H1 (cell line): ENCODE results near the gene BCL11A. TPM values are rescaled to one million over a fixed set of nuclear protein-coding genes. Genes with fewer than 3 reads are reported as not detected.

Source experiments
- CTCF ChIA-PET: fragments of 300-600 bp; sonication (Branson Sonifier 250); formaldehyde crosslinking; loops from one replicate; lab custom pipeline; 2021; ENCODE audit not compliant: partially characterized antibody; lab: Charles Lee
- POLR2A ChIA-PET: fragments of 300-600 bp; sonication (Branson Sonifier 250); formaldehyde crosslinking; loops from one replicate; lab custom pipeline; 2021; ENCODE audit warnings: inconsistent platforms; ENCODE audit not compliant: partially characterized antibody; lab: Charles Lee
- DNase-seq, 2 experiments: peaks; one replicate each; pipeline versions ENCODE4 v3.0.0 to v3.0.0-alpha.2; 2010 to 2022; ENCODE audit warnings: low spot score in 2 of 2, low read depth in 1 of 2, mixed read lengths in 1 of 2
- FAIRE-seq: peaks from 2 replicates; lab custom pipeline; 2011; peaks lifted over from hg19 to GRCh38; lab: Jason Lieb, UNC
- H2AFZ ChIP-seq: 2 replicates; pipeline ENCODE4 v1.8.1; 2012; ENCODE audit warnings: low read length, inconsistent platforms
- H2AK5ac ChIP-seq: 2 replicates; pipeline ENCODE4 v1.6.1; 2013; ENCODE audit warnings: low read depth, low read length
- H2BK120ac ChIP-seq: replicated peaks from 2 replicates; pipeline ENCODE3; 2013; ENCODE audit warnings: low read depth, low read length, inconsistent platforms
- H2BK12ac ChIP-seq: 2 replicates; pipeline ENCODE4 v1.6.1; 2013; ENCODE audit warnings: low read depth, low read length
- H2BK15ac ChIP-seq: 2 replicates; pipeline ENCODE4 v1.6.1; 2013; ENCODE audit warnings: low read length
- H2BK20ac ChIP-seq: 2 replicates; pipeline ENCODE4 v1.6.1; 2013; ENCODE audit warnings: low read length
- H2BK5ac ChIP-seq: 2 replicates; pipeline ENCODE4 v1.6.1; 2013; ENCODE audit warnings: low read depth, low read length
- H3K14ac ChIP-seq: 2 replicates; pipeline ENCODE4 v1.6.1; 2013; ENCODE audit warnings: inconsistent platforms; ENCODE audit not compliant: insufficient read length
- H3K18ac ChIP-seq: 2 replicates; pipeline ENCODE4 v1.6.1; 2013; ENCODE audit warnings: low read length; ENCODE audit errors: extremely low read depth
- H3K23ac ChIP-seq: 2 replicates; pipeline ENCODE4 v1.6.1; 2013; ENCODE audit warnings: inconsistent platforms; ENCODE audit not compliant: insufficient read length
- H3K23me2 ChIP-seq: 2 replicates; pipeline ENCODE4 v1.6.1; 2013; ENCODE audit warnings: low read depth, low read length
- H3K27ac ChIP-seq: 2 replicates; pipeline ENCODE4 v1.6.1; 2011; ENCODE audit warnings: low read depth, low read length, inconsistent platforms
- H3K27me3 ChIP-seq, 4 experiments: replicated peaks in 1 of 4; 1 replicate in 1 of 4; 2 replicates in 3 of 4; pipeline versions ENCODE4 v1.6.1 to v1.8.1; 2011 to 2013; ENCODE audit warnings: low read length in 3 of 4, mild to moderate bottlenecking in 3 of 4, inconsistent platforms in 2 of 4, mixed read lengths in 2 of 4, moderate library complexity in 1 of 4; ENCODE audit not compliant: control insufficient read depth in 3 of 4, insufficient read depth in 3 of 4; ENCODE audit errors: extremely low read depth in 1 of 4
- H3K36me3 ChIP-seq, 4 experiments: 2 replicates each; pipeline versions ENCODE4 v1.6.1 to v1.8.1; 2011 to 2013; ENCODE audit warnings: mild to moderate bottlenecking in 4 of 4, low read length in 3 of 4, moderate library complexity in 2 of 4, control low read depth in 1 of 4, inconsistent platforms in 1 of 4; ENCODE audit not compliant: insufficient read depth in 4 of 4, control insufficient read depth in 2 of 4
- H3K4ac ChIP-seq: replicated peaks from 2 replicates; pipeline ENCODE3; 2013; ENCODE audit warnings: low read length, low read depth, mixed read lengths, inconsistent platforms; ENCODE audit not compliant: insufficient read length
- H3K4me1 ChIP-seq, 4 experiments: replicated peaks in 1 of 4; 1 replicate in 1 of 4; 2 replicates in 3 of 4; pipeline versions ENCODE4 v1.6.1 to v1.8.1; 2011 to 2013; ENCODE audit warnings: low read length in 3 of 4, inconsistent platforms in 2 of 4, mixed read lengths in 1 of 4; ENCODE audit not compliant: insufficient read depth in 4 of 4, control insufficient read depth in 3 of 4
- H3K4me2 ChIP-seq, 2 experiments: 2 replicates each; pipeline versions ENCODE4 v1.6.1 to v1.8.1; 2011 to 2013; ENCODE audit warnings: low read depth in 2 of 2, low read length in 2 of 2, control low read depth in 1 of 2, inconsistent platforms in 1 of 2, mild to moderate bottlenecking in 1 of 2; ENCODE audit not compliant: insufficient read depth in 1 of 2
- H3K4me3 ChIP-seq, 4 experiments: fragments of 200-600, 300-600 bp in 1 of 4; sonication (generic), shearing (Covaris generic), sonication (Bioruptor Twin) in 1 of 4; 2 replicates each; pipeline versions ENCODE4 v1.5.1 to v1.8.1; 2011 to 2016; ENCODE audit warnings: low read length in 4 of 4, low read depth in 3 of 4, control low read depth in 2 of 4, inconsistent platforms in 2 of 4, mild to moderate bottlenecking in 2 of 4, mixed read lengths in 1 of 4, moderate library complexity in 1 of 4; ENCODE audit not compliant: insufficient read depth in 2 of 4; ENCODE audit errors: extremely low read depth in 1 of 4
- H3K56ac ChIP-seq: replicated peaks from 2 replicates; pipeline ENCODE3; 2013; ENCODE audit warnings: low read depth, mild to moderate bottlenecking, mixed read lengths, low read length, inconsistent platforms; ENCODE audit not compliant: insufficient read length
- H3K79me1 ChIP-seq: 2 replicates; pipeline ENCODE4 v1.6.1; 2013; ENCODE audit warnings: low read depth, low read length, control low read depth
- H3K79me2 ChIP-seq, 2 experiments: 2 replicates each; pipeline versions ENCODE4 v1.6.1 to v1.8.1; 2012 to 2013; ENCODE audit warnings: low read length in 2 of 2, mild to moderate bottlenecking in 2 of 2, inconsistent platforms in 1 of 2; ENCODE audit not compliant: insufficient read depth in 2 of 2, control insufficient read depth in 1 of 2
- H3K9ac ChIP-seq, 4 experiments: replicated peaks in 1 of 4; 1 replicate in 1 of 4; 2 replicates in 3 of 4; pipeline versions ENCODE4 v1.6.1 to v1.8.1; 2011 to 2013; ENCODE audit warnings: low read depth in 3 of 4, low read length in 3 of 4, control low read depth in 2 of 4, mild to moderate bottlenecking in 2 of 4, moderate library complexity in 2 of 4, inconsistent platforms in 1 of 4; ENCODE audit errors: extremely low read depth in 1 of 4
- H3K9me3 ChIP-seq, 2 experiments: 2 replicates each; pipeline versions ENCODE4 v1.6.1 to v1.8.1; 2012 to 2013; ENCODE audit warnings: mild to moderate bottlenecking in 2 of 2, moderate library complexity in 2 of 2, control low read depth in 1 of 2, inconsistent platforms in 1 of 2, low read depth in 1 of 2, low read length in 1 of 2, mixed read lengths in 1 of 2; ENCODE audit not compliant: insufficient read depth in 2 of 2
- H4K20me1 ChIP-seq, 2 experiments: replicated peaks in 1 of 2; 2 replicates each; pipeline versions ENCODE3 to v1.8.1; 2011 to 2013; ENCODE audit warnings: inconsistent platforms in 2 of 2, low read length in 2 of 2, mild to moderate bottlenecking in 1 of 2; ENCODE audit not compliant: insufficient read depth in 2 of 2, control insufficient read depth in 1 of 2
- H4K5ac ChIP-seq: 2 replicates; pipeline ENCODE4 v1.6.1; 2013; ENCODE audit warnings: low read length, low read depth, mixed read lengths, inconsistent platforms; ENCODE audit not compliant: insufficient read length
- H4K8ac ChIP-seq: 2 replicates; pipeline ENCODE4 v1.8.0; 2013; ENCODE audit warnings: mild to moderate bottlenecking, moderate library complexity, low read length, inconsistent platforms; ENCODE audit not compliant: insufficient read depth; ENCODE audit errors: extremely low read depth
- H4K91ac ChIP-seq: replicated peaks from 2 replicates; pipeline ENCODE3; 2013; ENCODE audit warnings: low read length, mixed read lengths, inconsistent platforms; ENCODE audit not compliant: insufficient read length
- ASH2L ChIP-seq: fragments of 200-600, 300-600 bp; sonication (generic); IDR thresholded peaks from one replicate; pipeline ENCODE4 v1.7.1; 2017; ENCODE audit warnings: low read length
- BRCA1 ChIP-seq: IDR thresholded peaks from 2 replicates; pipeline ENCODE4 v1.6.1; 2012; ENCODE audit warnings: low read depth, low read length, improper control_type of control experiment
- CBX8 ChIP-seq: fragments of 300-800, 300-1000 bp; sonication (generic); IDR thresholded peaks from 2 replicates; pipeline ENCODE4 v1.7.1; 2016; ENCODE audit warnings: low read depth, low read length, borderline replicate concordance
- CHD2 ChIP-seq: IDR thresholded peaks from 2 replicates; pipeline ENCODE4 v1.6.1; 2012; ENCODE audit warnings: low read length, improper control_type of control experiment
- EP300 ChIP-seq, 2 experiments: IDR thresholded peaks; 1 replicate in 1 of 2; 2 replicates in 1 of 2; pipeline ENCODE4 v1.6.1; 2011 to 2012; ENCODE audit warnings: low read depth in 2 of 2, low read length in 2 of 2, mild to moderate bottlenecking in 2 of 2, borderline replicate concordance in 1 of 2, inconsistent platforms in 1 of 2, moderate library complexity in 1 of 2
- EZH2 ChIP-seq: fragments of 200-600 bp; sonication (generic); IDR thresholded peaks from 2 replicates; pipeline ENCODE4 v1.7.1; 2012; ENCODE audit warnings: low read depth, mild to moderate bottlenecking, moderate library complexity, low read length, inconsistent platforms; ENCODE audit not compliant: severe bottlenecking
- KDM1A ChIP-seq: fragments of 200-600, 300-600 bp; sonication (generic); IDR thresholded peaks from 2 replicates; pipeline ENCODE4 v1.7.1; 2016; ENCODE audit warnings: mild to moderate bottlenecking, low read length, borderline replicate concordance
- NRF1 ChIP-seq: IDR thresholded peaks from 2 replicates; pipeline ENCODE4 v1.6.1; 2011; ENCODE audit warnings: mild to moderate bottlenecking, low read depth, low read length, improper control_type of control experiment
- POLR2A ChIP-seq, 2 experiments: IDR thresholded peaks; 1 replicate in 1 of 2; 2 replicates in 1 of 2; pipeline ENCODE4 v1.6.1; 2011; ENCODE audit warnings: low read depth in 2 of 2, low read length in 2 of 2, mild to moderate bottlenecking in 2 of 2; ENCODE audit errors: control extremely low read depth in 1 of 2
- RBBP5 ChIP-seq: IDR thresholded peaks from 2 replicates; pipeline ENCODE4 v1.7.1; 2012; ENCODE audit warnings: low read depth, mild to moderate bottlenecking, inconsistent platforms, low read length, moderate library complexity, borderline replicate concordance
- RNF2 ChIP-seq: fragments of 200-900, 300-1000 bp; sonication (generic); IDR thresholded peaks from 2 replicates; pipeline ENCODE4 v1.7.1; 2016; ENCODE audit warnings: borderline replicate concordance, low read depth, mild to moderate bottlenecking, antibody characterized with exemption, low read length; ENCODE audit not compliant: poor library complexity, severe bottlenecking; ENCODE audit errors: missing control alignments
- SAP30 ChIP-seq: fragments of 300-600 bp; sonication (generic); IDR thresholded peaks from 2 replicates; pipeline ENCODE4 v1.7.1; 2012; ENCODE audit warnings: low read length, moderate library complexity, mild to moderate bottlenecking, inconsistent platforms; ENCODE audit not compliant: insufficient read depth, insufficient replicate concordance
- SIN3A ChIP-seq, 2 experiments: IDR thresholded peaks in 1 of 2; conservative IDR thresholded peaks in 1 of 2; 2 replicates each; pipeline ENCODE4 v1.6.1; 2011 to 2012; ENCODE audit warnings: low read length in 2 of 2, improper control_type of control experiment in 1 of 2, low read depth in 1 of 2, mild to moderate bottlenecking in 1 of 2
- SIRT6 ChIP-seq: IDR thresholded peaks from one replicate; pipeline ENCODE4 v1.7.1; 2012; ENCODE audit warnings: low read length, inconsistent platforms
- TEAD4 ChIP-seq: IDR thresholded peaks from 2 replicates; pipeline ENCODE4 v1.6.1; 2012; ENCODE audit warnings: low read depth, low read length, inconsistent platforms, mixed read lengths
- WGBS, 2 experiments: shearing (Covaris generic) in 1 of 2; methylation state at CpG; one replicate each; pipeline versions ENCODE4 v1.1.6 to v1.1.7; 2013 to 2015; ENCODE audit warnings: low lambda C conversion rate in 2 of 2, mixed read lengths in 2 of 2, inconsistent platforms in 1 of 2, low coverage in 1 of 2, missing lambda C conversion rate in 1 of 2; ENCODE audit not compliant: insufficient replicate concordance in 2 of 2, insufficient coverage in 1 of 2, insufficient read length in 1 of 2; ENCODE audit errors: extremely low coverage in 1 of 2, missing lambda C conversion rate in 1 of 2; 5-methylcytosine and 5-hydroxymethylcytosine counted together
- polyA plus RNA-seq, 7 experiments: library from polyadenylated mRNA; depleted of rRNA in 3 of 7; stranded (reverse) in 5 of 7; unstranded in 2 of 7; fragments of >200 nt in 5 of 7; fragments of 200-250 nt in 2 of 7; gene quantifications; 1 replicate in 5 of 7; 2 replicates in 1 of 7; 4 replicates in 1 of 7; pipeline versions ENCODE4 v1.2.1 to v1.2.3, GENCODE V29; 2011 to 2013; ENCODE audit warnings: missing spikeins in 2 of 7, mixed read lengths in 2 of 7
- total RNA-seq: library from RNA; stranded (reverse); fragmentation: NEBNext Ultra II Directional; extraction: Animal tissue kit (Norgen Biotek cat#: 25700); gene quantifications from 2 replicates; pipeline ENCODE4 v1.2.1, GENCODE V29; 2021

BCL11A gene
- total and polyA plus RNA-seq, 2 of the 8 experiments (the other 6 are each of a cell fraction or from before 2014, with no cell fraction given), result 11.9 to 59.3 TPM

- Histone ChIP-seq H2BK12ac (no peak overlapping the region), H3K14ac (no peak overlapping the region), H4K20me1 (no peaks in the 10 kb centered on the region), H3K27me3 (no peaks in the 10 kb centered on the region), H2AK5ac (no peak overlapping the region), H3K9me3 (no peaks in the 10 kb centered on the region), H3K4ac (no peak overlapping the region), H4K5ac (no peak overlapping the region), H3K23ac (no peak overlapping the region), H3K27ac (no peak overlapping the region), H2BK5ac (no peak overlapping the region), H2BK20ac (no peak overlapping the region), H3K56ac (no peak overlapping the region), H3K79me1 (no peaks in the 10 kb centered on the region), H3K4me2 (no peak overlapping the region), H3K4me3 (no peak overlapping the region), H3K79me2 (no peaks in the 10 kb centered on the region), H3K18ac (no peak overlapping the region), H2BK120ac (no peak overlapping the region), H2BK15ac (no peak overlapping the region), H4K8ac (no peak overlapping the region), H4K91ac (no peak overlapping the region), H3K23me2 (no peaks in the 10 kb centered on the region), H2AFZ (no peak overlapping the region), H3K9ac (no peak overlapping the region), H3K4me1 (peaks cover 0 to 6% (median under 1%) of the 10 kb centered on the region in 4 experiments; a peak in 6 of 7 replicates), H3K36me3 (no peaks in the 10 kb centered on the region)
- DNase-seq (no peak), FAIRE-seq (no peak)
- POLR2A ChIA-PET, result no interaction called here
- TF ChIP-seq EP300 (IDR thresholded peaks at IDR 0.05; ENCODE audit: borderline replicate concordance in 1 of 2, low read depth in 2 of 2, low read length in 2 of 2) (no peak), CHD2 (no peak), TEAD4 (no peak), RNF2 (no peak), EZH2 (no peak), BRCA1 (no peak), NRF1 (no peak), RBBP5 (no peak), CBX8 (no peak), ASH2L (no peak), POLR2A (IDR thresholded peaks at IDR 0.05; ENCODE audit: control extremely low read depth in 1 of 2, low read depth in 2 of 2, low read length in 2 of 2) (no peak), SIN3A (conservative IDR thresholded peaks at IDR 0.05 in 1 of 2, IDR thresholded peaks at IDR 0.05 in 1 of 2; ENCODE audit: low read depth in 1 of 2, low read length in 2 of 2) (no peak), SIRT6 (no peak), KDM1A (no peak), SAP30 (no peak)
- WGBS, 2 experiments, result 90% methylated on average over 4 of the region's 4 CpGs; no CpG with 5 or more reads in 1 of the 2 experiments
- CTCF ChIA-PET, result no interaction called here
Observed at GRCh38 chr2:60438131-60438530, 115.3 kb downstream of the BCL11A start.
